T-helper 17 cell (primary cell): ENCODE data around the gene COIL. TPM values are rescaled to one million over a fixed set of nuclear protein-coding genes. Genes with fewer than 3 reads are reported as not detected.
A peak's percentile ranks its signal among the peaks of the same experiment; 100 is the strongest.

ENCODE experiments used
- ATAC-seq: fragments of 150-1000 bp; cut with Tn5 transposase; 2 replicates; pipeline ENCODE4 v1.10.0; 2021; ENCODE audit warnings: mild to moderate bottlenecking, moderate library complexity
- DNase-seq, 3 donors: peaks; one replicate each; pipeline versions ENCODE4 v3.0.0 to v3.0.0-alpha.2; 2020 to 2021
- H3K9me3 ChIP-seq: one replicate; pipeline ENCODE4 v1.7.0; 2013; ENCODE audit warnings: low read length, mild to moderate bottlenecking; ENCODE audit not compliant: control insufficient read depth, poor library complexity, severe bottlenecking
- H3K27ac Mint-ChIP-seq: one replicate; pipeline ENCODE4 v1.8.0; 2022; ENCODE audit warnings: mild to moderate bottlenecking, moderate library complexity, mixed read lengths
- H3K27me3 Mint-ChIP-seq: one replicate; pipeline ENCODE4 v1.8.0; 2022; ENCODE audit warnings: mixed read lengths
- H3K36me3 Mint-ChIP-seq: one replicate; pipeline ENCODE4 v1.8.0; 2022; ENCODE audit warnings: low read depth, mixed read lengths
- H3K4me1 Mint-ChIP-seq: one replicate; pipeline ENCODE4 v1.8.0; 2022; ENCODE audit warnings: mild to moderate bottlenecking, mixed read lengths
- H3K4me3 Mint-ChIP-seq: one replicate; pipeline ENCODE4 v1.8.0; 2022; ENCODE audit warnings: mild to moderate bottlenecking, moderate library complexity, mixed read lengths
- total RNA-seq, 4 donors: library from RNA in 2 of 4; stranded (reverse) in 2 of 4; gene quantifications; one replicate each; pipeline ENCODE4 v1.2.3 and lab custom pipeline; 2022 to 2026

The COIL gene
- total RNA-seq, 2 donors from 2014 or later = 14.0 to 19.6 TPM

DNA sequence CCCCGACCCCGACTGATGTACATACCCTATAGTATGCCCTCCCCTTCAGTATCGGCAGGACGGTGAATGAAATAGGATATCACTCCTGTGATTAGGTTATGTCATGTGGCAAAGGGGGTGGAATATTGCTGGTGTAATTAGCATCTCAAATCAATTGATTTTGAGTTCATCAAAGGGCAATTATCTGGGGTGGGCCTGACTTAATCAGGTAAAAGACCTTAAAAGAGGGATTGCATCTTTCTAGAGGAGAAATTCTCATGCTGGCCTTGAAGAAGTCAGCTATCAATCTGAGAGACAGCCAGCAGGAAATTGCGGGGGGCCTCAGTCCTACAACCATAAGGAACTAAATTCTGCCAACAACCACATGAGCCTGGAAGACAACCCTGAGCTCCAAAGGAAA lies 57.3 kb downstream of the COIL start:
- DNase-seq (no peak), ATAC-seq (no peak)
- H3K9me3 ChIP-seq = no peaks in the 10 kb centered on the region
- peaks cover 18% of the 10 kb centered on the region for H3K36me3 Mint-ChIP-seq
- no peak overlapping the region for H3K27ac Mint-ChIP-seq
- H3K27me3 Mint-ChIP-seq = no peaks in the 10 kb centered on the region
- peaks cover 36% of the 10 kb centered on the region for H3K4me1 Mint-ChIP-seq
- no peak overlapping the region for H3K4me3 Mint-ChIP-seq

DNA sequence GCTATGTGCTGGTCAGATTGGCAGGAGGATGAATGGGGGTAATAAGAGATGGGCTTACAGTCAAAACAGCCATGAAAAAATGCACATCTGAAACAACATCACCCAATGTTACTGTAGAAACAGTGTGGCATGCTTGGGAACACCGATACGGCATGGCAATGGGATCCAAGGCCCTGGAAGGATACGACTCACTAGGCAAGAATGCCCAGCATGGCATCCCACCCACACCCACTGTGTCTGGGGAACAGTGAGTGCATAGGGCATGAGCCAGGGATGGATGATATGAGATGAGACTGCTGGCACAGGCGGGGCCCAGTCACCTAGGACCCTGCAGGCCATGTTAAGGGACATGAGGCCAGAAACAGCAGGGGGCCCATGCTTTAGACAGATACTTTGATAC lies 58.5 kb downstream of the COIL start:
- no peaks in the 10 kb centered on the region for H3K27me3 Mint-ChIP-seq
- H3K4me3 Mint-ChIP-seq = no peak overlapping the region
- no peak overlapping the region for H3K27ac Mint-ChIP-seq
- no peak for DNase-seq
- ATAC-seq = no peak
- H3K9me3 ChIP-seq = no peaks in the 10 kb centered on the region
- peaks cover 17% of the 10 kb centered on the region for H3K36me3 Mint-ChIP-seq
- peaks cover 31% of the 10 kb centered on the region for H3K4me1 Mint-ChIP-seq

DNA sequence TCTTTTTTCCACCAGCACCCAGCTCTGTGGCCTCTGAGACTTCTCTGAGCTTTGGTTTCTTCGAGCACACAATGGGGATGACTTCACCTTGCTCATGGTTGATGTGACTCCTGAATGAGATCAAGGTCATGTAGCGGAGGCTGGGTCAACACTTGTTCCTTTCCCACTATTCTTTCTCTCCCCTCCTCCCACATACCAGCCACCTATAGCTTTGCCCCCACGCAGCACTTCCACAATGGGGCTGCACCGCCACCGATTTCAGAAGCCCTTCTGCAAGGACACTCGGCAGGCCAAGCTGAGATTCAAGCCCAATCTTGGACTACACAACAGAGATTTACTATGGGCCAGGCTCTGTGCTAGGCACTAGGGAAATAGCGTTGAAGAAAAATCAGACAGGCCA lies 61.4 kb downstream of the COIL start:
- no peak for ATAC-seq
- Mint-ChIP-seq H3K4me1 (peaks cover 28% of the 10 kb centered on the region), H3K27ac (peak overlapping the region; percentile 41), H3K36me3 (peaks cover 19% of the 10 kb centered on the region), H3K27me3 (no peaks in the 10 kb centered on the region), H3K4me3 (no peak overlapping the region)
- DNase-seq = no peak
- no peaks in the 10 kb centered on the region for H3K9me3 ChIP-seq

DNA sequence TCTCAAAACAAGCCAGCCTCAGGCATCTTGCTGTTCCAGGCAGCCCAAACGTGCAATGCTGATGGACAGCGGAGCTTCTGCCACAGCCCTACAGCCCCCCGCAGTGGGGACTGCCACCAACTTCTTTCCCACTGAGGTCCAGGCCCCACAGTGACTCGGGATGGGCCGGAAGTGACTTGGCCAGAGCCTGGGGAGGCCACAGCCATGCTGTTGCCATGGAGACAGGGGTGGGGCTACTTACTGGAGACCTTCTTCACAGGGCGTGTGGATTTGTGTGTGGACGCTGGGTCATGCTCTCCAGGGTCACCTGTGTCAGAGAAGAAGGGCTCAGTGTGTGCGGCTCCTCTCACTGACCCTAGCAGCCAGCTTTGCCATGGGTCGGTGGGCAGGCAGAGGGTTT lies 62.0 kb downstream of the COIL start:
- Mint-ChIP-seq H3K4me1 (peaks cover 23% of the 10 kb centered on the region), H3K27ac (no peak overlapping the region), H3K36me3 (peaks cover 16% of the 10 kb centered on the region), H3K4me3 (no peak overlapping the region), H3K27me3 (no peaks in the 10 kb centered on the region)
- H3K9me3 ChIP-seq = no peaks in the 10 kb centered on the region
- DNase-seq (no peak), ATAC-seq (no peak)

DNA sequence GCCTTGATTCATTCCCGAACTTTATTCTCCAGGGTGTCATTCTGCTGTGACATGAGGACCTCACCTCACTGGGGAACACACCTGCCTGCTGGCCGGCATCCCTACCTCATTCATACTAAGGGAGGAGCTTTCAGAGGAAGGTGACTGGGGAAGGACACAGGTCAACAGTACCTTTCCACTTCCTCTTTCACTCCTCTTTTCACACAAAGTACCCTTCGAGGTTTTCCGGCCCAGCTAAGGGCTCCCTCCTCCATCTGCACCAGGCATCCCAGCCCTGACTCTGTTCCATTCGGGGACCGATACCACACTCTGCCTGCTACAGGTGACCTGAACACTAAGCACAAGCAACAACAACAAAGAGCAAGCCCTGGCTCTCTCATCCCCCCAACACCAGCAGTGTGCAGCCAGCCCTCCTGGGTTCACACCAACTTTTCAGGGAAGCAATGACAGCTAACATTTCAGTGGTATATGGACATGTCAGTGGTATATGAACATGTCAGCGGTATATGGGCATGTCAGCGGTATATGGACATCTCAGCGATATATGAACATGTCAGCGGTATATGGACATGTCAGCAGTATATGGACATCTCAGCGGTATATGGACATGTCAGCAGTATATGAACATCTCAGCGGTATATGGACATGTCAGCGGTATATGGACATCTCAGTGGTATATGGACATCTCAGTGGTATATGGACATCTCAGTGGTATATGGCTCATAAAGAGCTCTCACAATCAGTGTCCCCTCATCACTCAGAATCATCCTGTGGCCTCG lies 63.0 kb downstream of the COIL start:
- ATAC-seq (no peak), DNase-seq (no peak)
- peaks cover 20% of the 10 kb centered on the region for H3K36me3 Mint-ChIP-seq
- no peak overlapping the region for H3K4me3 Mint-ChIP-seq
- peaks cover 24% of the 10 kb centered on the region for H3K4me1 Mint-ChIP-seq
- no peak overlapping the region for H3K27ac Mint-ChIP-seq
- H3K9me3 ChIP-seq = no peaks in the 10 kb centered on the region
- no peaks in the 10 kb centered on the region for H3K27me3 Mint-ChIP-seq

DNA sequence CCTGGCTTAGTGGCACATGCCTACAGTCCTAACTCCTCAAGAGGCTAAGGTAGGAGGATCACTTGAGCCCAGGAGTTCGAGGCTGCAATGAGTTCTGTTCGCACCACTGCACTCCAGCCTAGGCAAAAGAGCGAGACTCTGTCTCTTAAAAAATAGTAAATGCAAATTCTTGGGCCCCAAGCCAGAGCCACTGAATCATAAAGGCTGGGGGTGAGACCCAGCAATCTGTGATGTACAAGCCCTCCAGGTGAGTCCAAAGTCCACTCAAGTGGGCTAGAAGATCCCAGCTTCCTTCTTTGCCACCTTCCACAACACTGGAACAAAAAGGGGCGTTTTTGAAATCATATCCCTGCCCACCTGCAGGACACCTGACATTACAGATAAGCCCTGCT lies 63.9 kb downstream of the COIL start:
- no peaks in the 10 kb centered on the region for H3K9me3 ChIP-seq
- DNase-seq = no peak
- H3K4me1 Mint-ChIP-seq = peaks cover 28% of the 10 kb centered on the region
- no peak overlapping the region for H3K27ac Mint-ChIP-seq
- peaks cover 27% of the 10 kb centered on the region for H3K36me3 Mint-ChIP-seq
- no peak overlapping the region for H3K4me3 Mint-ChIP-seq
- H3K27me3 Mint-ChIP-seq = no peaks in the 10 kb centered on the region
- ATAC-seq = no peak

DNA sequence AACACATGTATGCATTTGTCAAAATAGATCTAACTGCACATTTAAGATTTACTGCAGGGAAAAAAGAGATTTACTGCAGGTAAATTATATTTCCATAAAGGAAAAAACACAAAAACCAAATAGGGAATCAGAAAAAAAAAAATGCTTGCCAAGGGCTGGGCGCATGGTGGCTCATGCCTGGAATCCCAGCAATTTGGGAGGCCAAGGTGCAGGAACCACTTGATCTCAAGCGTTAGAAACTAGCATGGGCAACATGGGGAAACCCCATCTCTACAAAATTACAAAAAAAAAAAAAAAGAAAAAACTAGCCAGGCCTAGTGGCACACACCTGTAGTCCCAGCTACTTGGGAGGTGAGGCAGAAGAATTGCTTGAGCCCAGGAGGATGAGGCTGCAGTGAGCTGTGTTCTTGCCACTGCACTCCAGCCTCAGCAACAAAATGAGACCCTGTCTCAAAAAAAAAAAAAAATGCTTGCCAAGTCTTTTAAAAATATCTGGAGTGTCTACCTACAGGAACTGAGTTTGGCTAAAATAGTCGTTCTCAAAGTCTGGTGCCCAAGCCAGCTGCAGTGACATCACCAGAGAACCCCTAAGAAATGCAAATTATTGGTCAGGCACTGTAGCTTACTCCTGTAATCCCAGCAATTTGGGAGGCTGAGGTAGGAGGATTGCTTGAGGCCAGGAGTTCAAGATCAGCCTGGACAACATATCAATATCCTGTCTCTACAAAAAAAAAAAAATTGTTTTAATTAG lies 64.5 kb downstream of the COIL start:
- H3K4me3 Mint-ChIP-seq = no peak overlapping the region
- H3K27me3 Mint-ChIP-seq = no peaks in the 10 kb centered on the region
- DNase-seq (no peak), ATAC-seq (no peak)
- H3K27ac Mint-ChIP-seq = no peak overlapping the region
- peaks cover 28% of the 10 kb centered on the region for H3K4me1 Mint-ChIP-seq
- peaks cover 27% of the 10 kb centered on the region for H3K36me3 Mint-ChIP-seq
- H3K9me3 ChIP-seq = no peaks in the 10 kb centered on the region

DNA sequence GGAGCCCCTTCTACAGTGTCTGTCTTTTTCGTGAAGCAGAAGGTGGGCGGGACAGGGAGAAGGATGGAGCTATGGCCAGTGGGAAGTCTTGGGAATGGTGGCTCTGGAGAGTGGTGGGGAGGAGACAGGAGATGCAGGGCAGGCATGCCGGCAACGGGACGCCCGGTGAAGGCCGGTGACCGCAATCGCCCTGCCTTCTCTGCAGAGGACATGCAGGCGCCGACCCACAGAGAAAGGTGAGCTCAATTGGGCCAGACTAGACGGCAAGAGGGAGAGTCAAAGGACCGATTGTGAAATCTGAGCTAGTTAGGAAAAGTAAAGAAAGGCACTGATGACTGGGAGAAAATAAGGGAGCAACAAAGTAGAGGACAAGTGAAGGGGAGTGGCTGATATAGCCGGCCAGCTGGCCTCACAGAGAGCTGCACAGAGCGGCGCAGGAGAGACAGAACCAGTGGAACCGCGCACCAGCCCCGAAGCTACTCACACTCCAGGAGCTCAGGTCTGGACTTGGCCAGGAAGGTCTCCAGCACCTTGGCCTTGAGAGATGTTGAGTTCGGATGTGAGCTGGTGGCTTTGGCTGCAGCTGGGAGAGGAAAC lies 65.9 kb downstream of the COIL start:
- no peaks in the 10 kb centered on the region for H3K27me3 Mint-ChIP-seq
- H3K27ac Mint-ChIP-seq = peak overlapping the region; percentile 60
- H3K36me3 Mint-ChIP-seq = peaks cover 22% of the 10 kb centered on the region
- no peaks in the 10 kb centered on the region for H3K9me3 ChIP-seq
- DNase-seq (no peak), ATAC-seq (no peak)
- H3K4me1 Mint-ChIP-seq = peaks cover 22% of the 10 kb centered on the region
- no peak overlapping the region for H3K4me3 Mint-ChIP-seq

DNA sequence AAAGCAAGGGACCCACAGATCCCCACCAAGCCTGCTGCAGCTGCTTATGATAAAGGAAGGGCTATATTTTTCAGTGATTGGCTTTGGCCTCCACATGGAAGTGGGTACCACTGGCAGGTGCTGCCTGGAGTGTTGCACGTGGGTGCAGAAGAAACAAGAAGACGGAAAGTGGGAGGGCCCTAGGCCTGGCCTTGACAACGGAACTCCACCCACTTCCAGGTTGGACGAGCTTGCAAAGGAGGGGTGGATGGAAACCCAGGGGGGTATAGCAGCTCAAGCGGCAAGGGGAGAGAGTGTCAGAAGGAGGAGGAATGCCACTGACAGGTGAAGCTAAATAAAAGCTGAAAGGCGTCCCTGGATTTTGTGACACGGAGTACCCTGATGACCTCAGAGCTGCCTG lies 67.3 kb downstream of the COIL start:
- Mint-ChIP-seq H3K36me3 (peaks cover 22% of the 10 kb centered on the region), H3K27ac (peak overlapping the region; percentile 85), H3K27me3 (no peaks in the 10 kb centered on the region), H3K4me3 (no peak overlapping the region), H3K4me1 (peaks cover 19% of the 10 kb centered on the region)
- DNase-seq = no peak
- no peaks in the 10 kb centered on the region for H3K9me3 ChIP-seq
- ATAC-seq = no peak

DNA sequence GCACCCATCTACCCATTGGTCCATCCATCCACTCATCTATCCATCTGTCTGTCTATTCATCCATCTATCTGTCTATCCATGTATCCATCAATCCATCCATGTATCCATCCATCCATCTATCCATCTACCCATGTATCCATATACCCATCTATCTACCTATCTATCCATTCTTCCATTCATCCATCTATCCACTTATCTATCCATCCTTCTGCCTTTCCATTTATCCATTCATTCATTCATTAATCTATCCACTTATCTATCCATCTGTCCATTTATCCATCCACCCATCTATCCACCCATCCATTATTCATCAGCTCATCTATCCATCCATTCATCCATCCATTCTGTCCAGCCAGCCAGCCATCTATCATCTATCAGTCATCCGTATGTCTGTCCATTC lies 68.5 kb downstream of the COIL start:
- peaks cover 19% of the 10 kb centered on the region for H3K36me3 Mint-ChIP-seq
- ATAC-seq (no peak), DNase-seq (no peak)
- H3K9me3 ChIP-seq = peaks cover 3% of the 10 kb centered on the region
- peaks cover 15% of the 10 kb centered on the region for H3K4me1 Mint-ChIP-seq
- no peaks in the 10 kb centered on the region for H3K27me3 Mint-ChIP-seq
- no peak overlapping the region for H3K4me3 Mint-ChIP-seq
- peak overlapping the region; percentile 35 for H3K27ac Mint-ChIP-seq

DNA sequence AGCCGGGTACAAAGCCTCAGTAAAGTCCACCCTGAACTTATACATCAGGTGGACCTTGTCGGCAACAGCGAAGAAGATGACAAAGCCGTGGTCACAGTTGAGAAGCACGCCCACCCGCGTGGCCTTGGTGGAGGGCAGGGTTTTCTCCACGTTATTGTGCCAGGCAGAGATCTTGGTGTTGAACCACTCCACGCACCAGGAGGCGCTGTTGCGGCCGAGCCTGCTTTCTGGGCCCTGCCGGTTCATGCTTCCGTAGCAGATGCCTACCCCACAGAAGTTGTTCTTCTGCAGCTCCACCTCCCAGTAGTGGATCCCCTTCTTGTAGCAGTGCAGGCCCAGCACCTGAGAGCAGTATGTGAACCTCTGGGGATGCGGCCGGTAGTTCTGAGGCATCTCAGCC lies 69.1 kb downstream of the COIL start:
- Mint-ChIP-seq H3K4me3 (no peak overlapping the region), H3K27me3 (no peaks in the 10 kb centered on the region), H3K4me1 (peaks cover 12% of the 10 kb centered on the region), H3K27ac (peak overlapping the region; percentile 35), H3K36me3 (peaks cover 18% of the 10 kb centered on the region)
- DNase-seq (peak; percentile 23 to 50 (median 46)), ATAC-seq (peak; percentile 60)
- H3K9me3 ChIP-seq = peaks cover 3% of the 10 kb centered on the region

DNA sequence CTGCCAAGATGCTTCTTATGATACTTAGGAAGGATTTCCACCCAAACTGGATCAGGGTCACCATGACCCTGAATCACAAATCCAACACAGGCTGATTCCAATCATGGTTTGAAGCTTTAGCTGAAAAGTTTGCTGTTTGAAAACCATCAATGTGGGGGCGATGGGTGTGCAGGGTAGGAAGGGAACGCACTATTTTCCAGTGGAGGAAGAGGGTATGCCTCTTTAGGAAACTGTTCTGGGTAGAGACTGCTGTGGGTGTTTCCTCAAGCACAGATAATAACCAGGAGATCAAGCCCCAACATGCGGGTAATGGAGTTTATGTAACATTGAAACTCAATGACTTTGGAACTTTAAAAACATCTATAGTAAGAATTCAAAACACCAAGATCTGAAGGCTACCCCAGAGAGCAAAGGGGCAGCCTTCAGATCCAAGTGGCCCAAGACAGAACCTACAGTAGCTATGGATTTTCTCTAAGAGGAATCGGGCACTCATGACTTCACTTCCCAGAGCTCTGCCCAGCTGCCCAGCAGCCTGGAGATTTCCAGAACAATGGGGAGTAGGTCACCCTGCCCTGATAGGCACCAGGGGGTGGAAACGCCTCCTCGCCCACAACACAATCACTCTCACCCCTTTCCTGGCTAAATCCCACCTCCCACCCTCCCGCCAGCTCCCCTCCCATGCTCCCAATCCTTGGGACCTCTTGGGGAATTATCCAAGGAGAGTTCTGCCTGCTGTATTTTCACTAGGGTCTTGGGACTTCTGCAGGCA lies 69.8 kb downstream of the COIL start:
- Mint-ChIP-seq H3K27ac (no peak overlapping the region), H3K4me3 (no peak overlapping the region), H3K27me3 (no peaks in the 10 kb centered on the region), H3K36me3 (peaks cover 20% of the 10 kb centered on the region), H3K4me1 (peaks cover 14% of the 10 kb centered on the region)
- H3K9me3 ChIP-seq = peaks cover 3% of the 10 kb centered on the region
- no peak for DNase-seq
- no peak for ATAC-seq

DNA sequence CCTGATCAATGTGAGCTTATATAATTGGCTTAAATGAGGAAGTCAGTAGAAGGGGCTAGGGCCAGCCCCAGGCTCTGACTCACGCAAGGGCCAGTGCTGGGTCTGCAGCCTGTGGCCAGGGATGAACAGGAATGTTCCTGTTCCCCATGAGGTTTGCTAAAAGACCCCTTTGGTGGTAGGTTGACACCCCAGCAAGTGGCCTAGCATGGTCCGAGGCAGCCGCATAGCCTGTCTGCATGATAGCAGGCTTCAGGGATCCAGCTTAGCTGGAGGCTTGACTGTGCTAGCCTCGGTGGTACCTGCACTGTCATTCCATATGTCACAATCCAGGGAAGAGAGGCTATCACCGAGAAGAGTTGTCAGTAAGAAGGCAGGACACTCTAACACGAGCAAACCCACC lies 70.5 kb downstream of the COIL start:
- no peak for DNase-seq
- peaks cover 3% of the 10 kb centered on the region for H3K9me3 ChIP-seq
- Mint-ChIP-seq H3K27ac (no peak overlapping the region), H3K4me3 (no peak overlapping the region), H3K36me3 (peaks cover 20% of the 10 kb centered on the region), H3K4me1 (peaks cover 14% of the 10 kb centered on the region), H3K27me3 (no peaks in the 10 kb centered on the region)
- no peak for ATAC-seq
